ENCODE measurements around the gene SPATA25. TPM values are rescaled to one million over a fixed set of nuclear protein-coding genes. Genes with fewer than 3 reads are reported as not detected.
A peak's percentile ranks its signal among the peaks of the same experiment; 100 is the strongest.

SPATA25 gene
- total RNA-seq, 1 donor from 2014 or later = 1.1 TPM

- peak; percentile 61 for ATAC-seq
- no peak for DNase-seq
- intact Hi-C loops (cut with micrococcal nuclease) = no loop called here
These were observed 36.5 kb downstream of the SPATA25 start for GRCh38 chr20:45850926-45851325.

GRCh38 chr20:45850238-45850637 lies 37.2 kb downstream of the SPATA25 start:
- intact Hi-C loops (cut with micrococcal nuclease) = no loop called here
- DNase-seq (no peak), ATAC-seq (no peak)

GRCh38 chr20:45848969-45849582 lies 38.3 kb downstream of the SPATA25 start:
- intact Hi-C loops (cut with micrococcal nuclease) = no loop called here
- DNase-seq = no peak
- no peak for ATAC-seq

GRCh38 chr20:45848421-45848820 lies 39.0 kb downstream of the SPATA25 start:
- DNase-seq (no peak), ATAC-seq (no peak)
- intact Hi-C loops (cut with micrococcal nuclease) = no loop called here

- ATAC-seq = no peak
These were observed 42.0 kb downstream of the SPATA25 start for GRCh38 chr20:45845452-45845851.

GRCh38 chr20:45843506-45843905 lies 43.9 kb downstream of the SPATA25 start:
- DNase-seq (no peak), ATAC-seq (no peak)
- intact Hi-C loops (cut with micrococcal nuclease) = no loop called here

More at GRCh38 chr20:45845452-45845851, 42.0 kb downstream of the SPATA25 start:
- intact Hi-C loops (cut with micrococcal nuclease) = no loop called here
- no peak for DNase-seq

GRCh38 chr20:45842169-45842812 lies 45.1 kb downstream of the SPATA25 start:
- peak; percentile 39 for ATAC-seq
- no peak for DNase-seq
- intact Hi-C loops (cut with micrococcal nuclease) = no loop called here

GRCh38 chr20:45841407-45842129 lies 45.9 kb downstream of the SPATA25 start:
- no peak for DNase-seq
- intact Hi-C loops (cut with micrococcal nuclease) = no loop called here
- ATAC-seq = peak; percentile 4

GRCh38 chr20:45840700-45841198 lies 46.7 kb downstream of the SPATA25 start:
- DNase-seq (no peak), ATAC-seq (no peak)
- intact Hi-C loops (cut with micrococcal nuclease) = no loop called here

GRCh38 chr20:45836841-45837240 lies 50.6 kb downstream of the SPATA25 start:
- DNase-seq (no peak), ATAC-seq (no peak)
- intact Hi-C loops (cut with micrococcal nuclease) = no loop called here

Other genes starting within 250 kb of the SPATA25 start
- gene WFDC11, start 217.4 kb downstream of the SPATA25 start, total RNA-seq = not detected
- not detected for gene WFDC13, start 185.6 kb downstream of the SPATA25 start, total RNA-seq
- gene WFDC10B, start 182.6 kb downstream of the SPATA25 start, total RNA-seq = not detected
- not detected for gene SPINT4, start 165.3 kb downstream of the SPATA25 start, total RNA-seq
- gene WFDC3, start 95.7 kb downstream of the SPATA25 start, total RNA-seq = not detected
- gene DNTTIP1, start 95.7 kb downstream of the SPATA25 start, total RNA-seq = 16.2 TPM
- gene UBE2C, start 75.0 kb downstream of the SPATA25 start, total RNA-seq = 1.0 TPM
- not detected for gene TNNC2, start 60.3 kb downstream of the SPATA25 start, total RNA-seq
- gene SNX21, start 53.8 kb downstream of the SPATA25 start, total RNA-seq = 21.3 TPM
- gene ACOT8, start 30.2 kb downstream of the SPATA25 start, total RNA-seq = 31.9 TPM
- gene ZSWIM3, start 30.0 kb downstream of the SPATA25 start, total RNA-seq = 1.9 TPM
- gene ZSWIM1, start 6.4 kb downstream of the SPATA25 start, total RNA-seq = 11.9 TPM
- gene NEURL2, start 3.6 kb upstream of the SPATA25 start, total RNA-seq = 5.8 TPM
- gene CTSA, start 3.7 kb upstream of the SPATA25 start, total RNA-seq = 123 TPM
- gene PLTP, start 24.5 kb upstream of the SPATA25 start, total RNA-seq = 97.7 TPM
- gene PCIF1, start 47.1 kb upstream of the SPATA25 start, total RNA-seq = 26.2 TPM
- 10.0 TPM for gene ZNF335, start 84.6 kb upstream of the SPATA25 start, total RNA-seq
- gene MMP9, start 121.3 kb upstream of the SPATA25 start, total RNA-seq = 0.64 TPM
- 1.3 TPM for gene SLC12A5, start 141.6 kb upstream of the SPATA25 start, total RNA-seq
- gene NCOA5, start 202.3 kb upstream of the SPATA25 start, total RNA-seq = 19.4 TPM
- 6.7 TPM for gene CD40, start 230.7 kb upstream of the SPATA25 start, total RNA-seq